Effector memory CD8-positive, alpha-beta T cell (primary cell): ENCODE data around the gene KRTAP7-1.
A peak's percentile ranks its signal among the peaks of the same experiment; 100 is the strongest.

Experiments used
- ATAC-seq: fragments of 150-1000 bp; cut with Tn5 transposase; replicated peaks from 2 replicates; pipeline ENCODE4 v1.10.0; 2021; ENCODE audit warnings: mild to moderate bottlenecking, moderate library complexity
- DNase-seq, 3 experiments: peaks; one replicate each; pipeline ENCODE4 v3.0.0; 2021
- H3K27ac Mint-ChIP-seq, 2 donors: one replicate each; pipeline ENCODE4 v1.8.0; 2022; ENCODE audit warnings: mild to moderate bottlenecking in 2 of 2, mixed read lengths in 2 of 2, moderate library complexity in 2 of 2
- H3K27me3 Mint-ChIP-seq, 2 donors: one replicate each; pipeline ENCODE4 v1.8.0; 2022; ENCODE audit warnings: mixed read lengths in 2 of 2
- H3K36me3 Mint-ChIP-seq: one replicate; pipeline ENCODE4 v1.8.0; 2022; ENCODE audit warnings: mild to moderate bottlenecking, moderate library complexity, mixed read lengths; ENCODE audit not compliant: insufficient read depth
- H3K4me1 Mint-ChIP-seq, 2 donors: one replicate each; pipeline ENCODE4 v1.8.0; 2022; ENCODE audit warnings: low read depth in 2 of 2, mixed read lengths in 2 of 2
- H3K4me3 Mint-ChIP-seq, 2 donors: one replicate each; pipeline ENCODE4 v1.8.0; 2022; ENCODE audit warnings: mild to moderate bottlenecking in 2 of 2, mixed read lengths in 2 of 2, moderate library complexity in 2 of 2
- H3K9me3 Mint-ChIP-seq, 2 donors: one replicate each; pipeline ENCODE4 v1.8.0; 2022; ENCODE audit warnings: mixed read lengths in 2 of 2
- total RNA-seq, 9 experiments: gene quantifications; one replicate each; lab custom pipeline; 2026; lab: John Stamatoyannopoulos, UW

The KRTAP7-1 gene, protein sequence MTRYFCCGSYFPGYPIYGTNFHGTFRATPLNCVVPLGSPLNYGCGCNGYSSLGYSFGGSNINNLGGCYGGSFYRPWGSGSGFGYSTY
- 0 to 0.06 (median 0) reads per million in 9 experiments for total RNA-seq

DNA sequence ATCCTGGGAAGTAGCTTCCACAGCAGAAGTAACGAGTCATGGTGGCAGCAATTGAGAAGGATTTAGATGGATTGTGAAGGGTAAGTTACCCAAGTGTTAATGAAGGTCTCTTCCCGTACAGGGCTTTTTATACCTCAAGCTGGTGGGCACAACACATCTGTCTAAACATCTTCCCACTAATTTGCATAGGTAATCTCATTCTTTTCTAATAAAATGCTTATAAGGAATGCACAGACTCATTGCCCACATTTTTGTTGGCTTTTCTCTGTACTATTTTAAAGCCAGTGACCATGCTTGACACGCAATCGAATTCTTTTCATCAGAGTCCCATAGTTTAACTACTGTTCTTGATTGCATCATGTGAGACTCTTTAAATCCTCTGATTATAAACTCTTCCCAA lies at the start of gene KRTAP7-1:
Gene KRTAP7-1, minus strand, starts transcription at position 101 of the 400 bp plus-strand sequence. Its CDS starts 61 bp downstream, at position 40.
- Mint-ChIP-seq H3K27me3 (peaks cover 6 to 19% of the 10 kb centered on the region in 2 donors), H3K36me3 (no peaks in the 10 kb centered on the region), H3K4me3 (no peak within 1 kb of the TSS), H3K4me1 (no peaks in the 10 kb centered on the region), H3K9me3 (no peaks in the 10 kb centered on the region), H3K27ac (no peak within 1 kb of the TSS)
- ATAC-seq (no peak), DNase-seq (no peak)

DNA sequence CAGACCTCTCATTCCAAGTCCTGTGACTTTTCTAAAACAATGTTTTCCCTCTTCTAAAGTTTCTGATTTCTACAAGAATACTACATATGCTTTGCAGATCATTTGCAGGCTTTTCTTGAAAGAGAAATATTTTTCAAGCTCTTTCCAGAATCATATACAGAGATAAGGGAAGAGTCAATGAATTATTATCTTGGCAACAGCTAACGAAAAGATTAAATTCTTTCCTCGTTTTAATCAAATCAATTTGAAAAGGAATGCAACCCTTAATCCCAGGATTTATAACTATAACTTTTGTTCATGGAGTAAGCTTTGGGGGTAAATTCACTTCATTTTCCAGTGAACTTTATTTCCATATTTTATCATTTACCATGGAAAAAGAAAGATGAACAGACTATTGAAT lies 45.0 kb upstream of the KRTAP7-1 start:
- ATAC-seq (no peak), DNase-seq (no peak)
- peaks cover 24 to 32% of the 10 kb centered on the region in 2 donors for H3K27me3 Mint-ChIP-seq
- H3K4me1 Mint-ChIP-seq = no peaks in the 10 kb centered on the region
- no peaks in the 10 kb centered on the region for H3K9me3 Mint-ChIP-seq
- H3K4me3 Mint-ChIP-seq = no peak overlapping the region
- no peak overlapping the region for H3K27ac Mint-ChIP-seq
- H3K36me3 Mint-ChIP-seq = no peaks in the 10 kb centered on the region

DNA sequence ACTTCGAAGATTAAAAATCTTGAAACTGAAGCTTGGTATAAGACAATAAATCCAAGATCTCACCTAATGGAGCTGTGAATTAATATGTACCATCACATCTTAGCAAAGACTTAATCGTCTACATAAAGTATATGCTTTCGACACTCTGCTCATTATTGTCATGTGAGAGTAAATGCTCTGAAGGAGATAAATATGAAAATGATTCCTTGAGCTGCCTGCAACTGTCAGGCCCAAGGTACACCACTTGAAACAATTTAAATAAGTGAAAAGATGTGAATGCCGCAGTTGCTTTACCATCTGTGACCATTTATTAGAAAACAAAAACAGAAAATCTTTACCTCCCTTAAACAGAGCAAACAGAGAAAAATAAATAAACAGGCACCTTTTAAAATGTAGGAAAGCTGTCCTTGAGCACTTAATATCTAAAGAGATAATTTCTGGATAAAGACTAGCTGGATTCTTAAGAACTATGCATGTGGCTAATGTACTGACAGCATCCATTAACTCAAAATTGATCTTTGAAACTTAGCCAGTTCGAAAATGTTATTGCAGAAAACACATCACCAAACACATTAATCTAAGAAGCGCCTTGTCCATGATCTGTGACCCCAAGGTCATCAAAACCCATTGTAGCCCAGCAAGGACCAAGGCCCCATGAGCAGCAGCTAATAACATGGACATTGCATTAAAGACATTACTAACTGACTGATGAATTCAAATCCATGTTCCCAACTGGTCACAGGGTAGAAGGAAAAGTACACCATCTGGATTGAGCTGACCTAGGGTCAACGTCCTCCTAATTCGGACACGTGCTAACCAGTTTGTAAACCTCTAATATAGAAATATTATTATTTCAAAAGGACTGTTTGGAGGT lies 18.3 kb upstream of the KRTAP7-1 start:
- ATAC-seq (no peak), DNase-seq (no peak)
- Mint-ChIP-seq H3K27me3 (peaks cover 8% of the 10 kb centered on the region in 2 donors), H3K4me3 (no peak overlapping the region), H3K27ac (no peak overlapping the region), H3K9me3 (no peaks in the 10 kb centered on the region), H3K36me3 (no peaks in the 10 kb centered on the region), H3K4me1 (no peaks in the 10 kb centered on the region)

DNA sequence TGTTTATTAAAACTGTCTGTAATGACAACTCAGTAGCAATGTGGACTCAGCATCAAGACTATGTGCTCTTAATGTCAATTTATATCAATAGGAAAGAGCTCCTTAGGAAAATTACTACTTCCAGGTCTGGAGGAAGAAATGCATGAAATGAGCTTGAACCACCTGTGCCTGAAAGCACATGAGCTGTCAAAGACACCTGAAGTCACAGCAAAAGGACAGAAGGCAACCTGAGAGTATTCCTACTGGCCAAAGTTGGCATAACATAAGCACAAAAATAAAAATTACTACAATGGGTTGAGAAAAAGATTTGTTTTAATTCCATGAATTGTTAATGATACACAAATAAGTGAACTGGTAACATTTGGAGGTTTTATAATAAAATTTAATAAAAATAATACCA lies 13.4 kb upstream of the KRTAP7-1 start:
- H3K4me1 Mint-ChIP-seq = no peaks in the 10 kb centered on the region
- H3K27ac Mint-ChIP-seq = no peak overlapping the region
- no peak overlapping the region for H3K4me3 Mint-ChIP-seq

DNA sequence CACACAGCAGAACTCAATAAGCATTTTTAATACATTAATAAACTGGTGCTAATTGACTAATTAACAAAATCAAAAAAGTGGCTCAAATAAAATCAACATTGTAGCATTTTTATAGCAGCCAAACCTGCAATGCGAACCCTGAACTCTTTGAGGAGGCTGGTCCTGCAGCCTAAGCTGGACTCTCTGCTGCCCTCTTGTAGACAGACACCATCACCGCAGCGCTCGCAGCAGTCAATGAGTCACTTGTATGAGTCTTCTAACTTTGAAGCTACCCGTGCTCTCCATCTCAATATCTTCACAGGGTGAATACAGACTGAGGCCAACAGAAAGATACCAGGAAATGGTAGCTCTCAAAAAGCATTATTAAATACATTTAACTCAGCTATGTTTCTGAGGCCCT lies 9.7 kb upstream of the KRTAP7-1 start:
- H3K27ac Mint-ChIP-seq = no peak overlapping the region
- ATAC-seq (peak; percentile 31), DNase-seq (no peak)
- H3K4me3 Mint-ChIP-seq = no peak overlapping the region
- H3K9me3 Mint-ChIP-seq = no peaks in the 10 kb centered on the region
- H3K4me1 Mint-ChIP-seq = no peaks in the 10 kb centered on the region
- peaks cover 0 to 9% of the 10 kb centered on the region in 2 donors for H3K27me3 Mint-ChIP-seq
- H3K36me3 Mint-ChIP-seq = no peaks in the 10 kb centered on the region

More for the DNA sequence above, 13.4 kb upstream of the KRTAP7-1 start:
- no peak for DNase-seq
- no peak for ATAC-seq
- Mint-ChIP-seq H3K9me3 (no peaks in the 10 kb centered on the region), H3K36me3 (no peaks in the 10 kb centered on the region), H3K27me3 (peaks cover 0 to 4% of the 10 kb centered on the region in 2 donors)

DNA sequence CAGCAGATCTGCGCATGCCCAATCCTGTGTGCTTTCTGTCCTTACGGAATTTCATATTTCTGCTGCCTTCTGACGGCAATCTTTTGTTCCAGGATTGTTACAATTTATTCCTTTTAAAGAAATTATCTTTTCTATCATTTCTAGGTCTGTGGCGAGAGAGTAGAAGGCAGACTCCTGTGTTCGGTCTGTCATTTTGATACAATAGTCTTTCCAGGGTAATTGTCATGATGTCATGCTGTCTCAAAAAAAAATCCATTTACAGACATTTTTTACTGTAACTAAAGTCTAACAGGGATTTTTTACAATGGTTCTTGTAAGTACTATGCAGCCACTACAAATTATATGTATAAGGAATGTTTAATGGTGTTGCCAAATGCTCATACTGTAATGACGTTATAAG lies 9.0 kb upstream of the KRTAP7-1 start:
- Mint-ChIP-seq H3K27ac (no peak overlapping the region), H3K9me3 (no peaks in the 10 kb centered on the region), H3K27me3 (peaks cover 0 to 6% of the 10 kb centered on the region in 2 donors), H3K4me1 (no peaks in the 10 kb centered on the region), H3K36me3 (no peaks in the 10 kb centered on the region), H3K4me3 (no peak overlapping the region)
- DNase-seq = no peak
- ATAC-seq = no peak

DNA sequence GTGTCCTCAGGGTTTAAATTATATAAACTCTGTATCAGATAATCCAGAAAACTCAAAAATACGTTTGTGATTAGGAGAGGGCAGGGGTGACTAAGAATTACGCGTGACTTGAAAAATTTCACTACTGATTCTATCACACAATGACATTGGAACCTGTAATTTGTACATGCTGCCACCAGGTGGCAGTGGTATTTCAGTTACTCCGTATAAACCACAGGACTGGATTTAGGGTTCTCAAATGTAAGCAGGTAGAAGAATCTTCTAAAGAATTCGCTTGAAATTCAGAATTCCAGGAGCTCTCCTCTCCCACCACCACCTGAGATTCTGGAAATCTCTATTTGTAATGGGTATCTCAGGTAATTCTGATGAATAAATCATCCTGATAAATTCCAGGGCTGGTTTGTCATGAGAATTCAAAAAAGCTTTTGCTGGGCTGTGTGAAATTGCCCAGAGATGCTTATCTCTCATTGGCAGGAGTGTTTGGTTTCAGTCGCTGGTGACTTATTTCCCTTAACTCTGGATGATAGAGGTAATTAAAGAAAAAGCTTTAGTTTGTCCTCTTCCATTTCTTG lies 1.7 kb upstream of the KRTAP7-1 start:
- ATAC-seq (peak; percentile 31), DNase-seq (peak; percentile 21 to 38 (median 22))
- Mint-ChIP-seq H3K4me1 (no peaks in the 10 kb centered on the region), H3K36me3 (no peaks in the 10 kb centered on the region), H3K9me3 (no peaks in the 10 kb centered on the region), H3K27ac (no peak overlapping the region), H3K27me3 (peaks cover 6 to 19% of the 10 kb centered on the region in 2 donors), H3K4me3 (no peak overlapping the region)

DNA sequence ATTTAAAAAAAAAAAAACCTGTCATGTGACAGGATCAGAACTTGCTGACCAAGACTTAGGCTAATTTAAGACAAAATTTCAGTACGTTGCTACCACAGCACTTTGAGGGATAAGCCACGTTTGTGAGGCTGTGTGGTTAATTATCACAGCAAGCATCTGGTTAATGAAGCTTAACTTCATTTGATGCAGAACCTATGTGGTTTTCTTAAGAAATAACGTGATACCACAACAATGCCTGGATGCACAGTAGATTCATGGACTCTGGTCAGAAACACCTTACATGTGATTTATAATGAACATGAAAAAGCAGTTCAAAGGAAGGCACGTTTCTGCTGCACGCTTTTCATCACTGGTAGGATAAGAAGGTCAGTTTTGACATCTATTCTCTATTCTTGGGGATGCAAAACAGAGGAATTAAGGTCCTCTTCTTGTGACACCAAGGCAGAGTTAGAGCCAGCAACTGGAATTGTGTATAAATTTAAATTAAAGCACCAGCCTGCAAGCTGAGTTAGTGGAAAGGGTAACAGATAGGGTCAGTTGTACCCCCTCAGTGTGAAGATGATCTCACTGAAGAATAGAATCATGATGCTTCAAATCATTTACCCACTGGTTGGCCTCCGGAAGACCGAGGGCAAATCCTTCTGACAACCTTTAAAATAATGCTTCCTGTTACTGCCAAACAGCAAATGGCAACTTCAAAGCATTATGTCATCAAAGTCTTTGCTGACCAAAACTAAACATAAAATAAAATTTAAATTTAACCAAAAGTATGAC lies 10.5 kb downstream of the KRTAP7-1 start:
- Mint-ChIP-seq H3K9me3 (no peaks in the 10 kb centered on the region), H3K27ac (no peak overlapping the region), H3K4me1 (no peaks in the 10 kb centered on the region), H3K36me3 (no peaks in the 10 kb centered on the region), H3K27me3 (peaks cover 5 to 10% of the 10 kb centered on the region in 2 donors), H3K4me3 (no peak overlapping the region)
- ATAC-seq (no peak), DNase-seq (no peak)

DNA sequence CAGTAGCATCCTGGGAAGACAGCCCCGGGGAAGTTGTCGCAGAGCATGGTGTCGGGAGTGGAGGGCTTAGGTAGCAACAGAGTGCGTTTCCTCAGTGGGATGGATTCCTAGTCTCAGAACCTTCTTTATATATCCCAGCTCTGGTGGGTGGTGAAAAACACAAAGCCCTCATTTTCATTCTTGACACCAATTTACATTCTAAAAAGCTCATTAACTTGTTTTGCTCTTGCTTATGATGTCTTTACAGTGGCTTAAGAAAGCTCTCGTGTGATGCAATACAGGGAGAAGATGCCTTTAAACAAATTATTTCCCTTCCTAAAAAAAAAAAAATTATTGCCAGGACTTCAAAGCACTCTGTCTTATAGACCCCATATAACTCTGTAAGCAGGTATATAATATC lies 16.4 kb downstream of the KRTAP7-1 start, which contains the start of gene KRTAP8-1:
Gene KRTAP8-1, minus strand, starts transcription at position 101 of the 400 bp plus-strand sequence. Its CDS starts 54 bp downstream, at position 47.
- H3K36me3 Mint-ChIP-seq = no peaks in the 10 kb centered on the region
- H3K4me3 Mint-ChIP-seq = no peak within 1 kb of the TSS
- no peak within 1 kb of the TSS for H3K27ac Mint-ChIP-seq
- ATAC-seq (no peak), DNase-seq (no peak)
- H3K4me1 Mint-ChIP-seq = no peaks in the 10 kb centered on the region
- no peaks in the 10 kb centered on the region for H3K9me3 Mint-ChIP-seq
- peaks cover 11 to 20% of the 10 kb centered on the region in 2 donors for H3K27me3 Mint-ChIP-seq

DNA sequence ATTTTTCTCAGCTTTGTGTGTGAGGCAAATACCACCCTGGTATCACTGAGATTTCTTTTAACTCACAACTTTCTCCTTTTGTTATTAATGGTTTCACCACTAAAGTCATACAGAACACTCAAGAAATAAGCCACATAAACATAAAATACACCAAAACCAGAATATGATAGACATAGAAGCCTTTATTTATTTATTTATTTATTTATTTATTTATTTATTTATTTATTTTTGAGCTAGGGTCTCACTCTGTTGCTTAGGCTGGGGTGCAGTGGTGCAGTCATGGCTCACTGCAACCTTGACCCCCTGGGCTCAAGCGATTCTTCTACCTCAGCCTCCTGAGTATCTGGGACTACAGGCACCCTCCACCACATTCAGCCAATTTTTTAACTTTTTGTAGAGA lies 29.0 kb downstream of the KRTAP7-1 start:
- Mint-ChIP-seq H3K27ac (no peak overlapping the region), H3K4me1 (no peaks in the 10 kb centered on the region), H3K9me3 (no peaks in the 10 kb centered on the region), H3K36me3 (no peaks in the 10 kb centered on the region), H3K27me3 (peaks cover 0 to 10% of the 10 kb centered on the region in 2 donors), H3K4me3 (no peak overlapping the region)
- no peak for ATAC-seq
- no peak for DNase-seq

DNA sequence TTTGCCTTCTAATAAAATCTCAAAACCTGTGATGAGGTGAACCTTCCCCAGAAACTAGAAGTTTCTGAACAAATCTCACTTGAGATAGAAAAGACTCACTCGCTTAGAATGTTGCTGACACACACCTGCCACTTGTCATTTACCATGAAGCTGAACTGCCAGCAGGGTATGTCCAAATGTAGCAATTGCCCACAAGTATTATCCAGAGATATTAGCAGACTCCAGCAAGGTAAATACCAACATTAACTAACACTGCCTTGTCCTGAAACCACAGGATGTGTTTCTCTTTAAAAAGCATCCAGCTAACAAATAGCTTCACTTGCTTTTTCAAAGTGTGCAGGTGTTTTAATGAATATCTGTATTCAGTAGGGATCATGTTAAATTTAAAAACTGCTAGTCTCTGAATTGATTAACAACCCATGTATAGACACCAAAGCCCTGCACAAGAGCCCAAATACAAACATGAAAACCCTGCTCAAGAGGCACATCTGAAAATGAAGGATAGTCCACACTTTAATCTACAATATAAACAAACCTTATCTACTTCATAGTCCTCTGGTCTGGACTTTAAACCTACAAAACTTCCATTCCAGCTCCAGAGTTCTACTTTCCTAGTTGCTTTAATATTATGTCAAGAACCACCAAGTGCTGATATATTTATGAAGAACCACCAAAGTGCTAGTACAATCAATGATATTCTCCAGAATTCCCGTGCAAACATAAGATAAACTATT lies 35.8 kb downstream of the KRTAP7-1 start:
- DNase-seq (no peak), ATAC-seq (no peak)
- Mint-ChIP-seq H3K4me1 (no peaks in the 10 kb centered on the region), H3K36me3 (no peaks in the 10 kb centered on the region), H3K27me3 (peaks cover 0 to 6% of the 10 kb centered on the region in 2 donors), H3K9me3 (no peaks in the 10 kb centered on the region), H3K27ac (no peak overlapping the region), H3K4me3 (no peak overlapping the region)

DNA sequence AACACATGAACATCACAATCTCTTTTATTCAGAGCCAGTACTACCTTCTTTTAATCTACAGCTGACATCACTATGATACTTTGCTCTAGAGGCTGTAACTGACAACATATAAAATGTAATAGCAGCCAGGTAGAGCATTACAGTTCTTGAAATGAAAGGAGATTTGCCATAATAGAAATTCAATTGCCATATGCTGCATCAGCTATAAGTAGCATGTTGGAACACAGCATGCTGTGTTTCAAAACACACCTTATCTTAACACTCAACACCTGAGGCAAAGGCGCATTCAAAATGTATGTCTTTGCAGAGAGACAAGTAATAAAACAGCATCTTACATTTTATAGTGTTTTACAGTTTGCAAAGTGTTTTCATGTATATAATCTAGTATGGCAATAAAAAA lies 50.3 kb downstream of the KRTAP7-1 start:
- Mint-ChIP-seq H3K27ac (no peak overlapping the region), H3K36me3 (no peaks in the 10 kb centered on the region), H3K27me3 (no peaks in the 10 kb centered on the region), H3K9me3 (no peaks in the 10 kb centered on the region), H3K4me3 (no peak overlapping the region), H3K4me1 (no peaks in the 10 kb centered on the region)
- DNase-seq (no peak), ATAC-seq (no peak)
